Neural cell (in vitro differentiated cells): ENCODE results near the gene ABRAXAS1.
A peak's percentile ranks its signal among the peaks of the same experiment; 100 is the strongest.

Source experiments
- CTCF ChIP-seq: fragments of 450-650 bp; IDR thresholded peaks from 2 replicates; pipeline ENCODE4 v1.5.1; 2014; ENCODE audit warnings: antibody characterized with exemption, mild to moderate bottlenecking, moderate library complexity; ENCODE audit not compliant: poor library complexity, severe bottlenecking
- EP300 ChIP-seq: fragments of 450-650 bp; conservative IDR thresholded peaks from 2 replicates; pipeline ENCODE4 v1.6.1; 2014; ENCODE audit warnings: antibody characterized with exemption, mild to moderate bottlenecking, moderate library complexity; ENCODE audit not compliant: poor library complexity, severe bottlenecking
- EZH2 ChIP-seq: fragments of 200-600, 300-800 bp; shearing (Covaris generic), sonication (generic); IDR thresholded peaks from 2 replicates; pipeline ENCODE4 v1.6.1; 2014; ENCODE audit warnings: antibody characterized with exemption, low read length, borderline replicate concordance, mild to moderate bottlenecking; ENCODE audit not compliant: insufficient read depth, poor library complexity, severe bottlenecking
- POLR2AphosphoS5 ChIP-seq: IDR thresholded peaks from 2 replicates; pipeline ENCODE4 v1.6.1; 2012
- RAD21 ChIP-seq: fragments of 450-650 bp; conservative IDR thresholded peaks from 2 replicates; pipeline ENCODE4 v1.6.1; 2014; ENCODE audit warnings: antibody characterized with exemption, mild to moderate bottlenecking, moderate library complexity
- REST ChIP-seq: IDR thresholded peaks from 2 replicates; pipeline ENCODE4 v1.6.1; 2012; ENCODE audit warnings: borderline replicate concordance
- SMC3 ChIP-seq: fragments of 450-650 bp; conservative IDR thresholded peaks from 2 replicates; pipeline ENCODE4 v1.6.1; 2014; ENCODE audit warnings: antibody characterized with exemption, mild to moderate bottlenecking, moderate library complexity; ENCODE audit not compliant: poor library complexity

- no peak for TF ChIP-seq RAD21
- TF ChIP-seq POLR2AphosphoS5: peak; percentile 42
- peak; percentile 9 for TF ChIP-seq CTCF
- peak; percentile 41 for TF ChIP-seq REST
- TF ChIP-seq EZH2: no peak
- TF ChIP-seq EP300: no peak
- no peak for TF ChIP-seq SMC3
Observed at GRCh38 chr4:83484500-83485461, at the start of gene ABRAXAS1.
